ENCODE data around the gene MAMSTR.

The MAMSTR gene

GRCh38 chr19:48739404-48740163 lies 20.1 kb upstream of the MAMSTR start (continued):
- TF ChIP-seq ZBTB26 (tag by site-specific recombination; optimal IDR thresholded peaks at IDR 0.05) (peak; percentile 20), GLIS1 (tag by site-specific recombination; IDR thresholded peaks at IDR 0.05) (peak; percentile 23; the same call in 1 of the 2 replicates)

GRCh38 chr19:48738557-48739403 lies 19.3 kb upstream of the MAMSTR start:
- POLR2A ChIA-PET: interaction anchor here (0.5 to 2.9 kb wide), 16 partner anchors 9 to 490 kb away, joined by 3 to 35 read pairs (median 6); partner anchors contain the start of genes BAX, CA11, GYS1 and IZUMO1
- TF ChIP-seq PBX3 (CRISPR knock-in tag; IDR thresholded peaks at IDR 0.05) (peak; percentile 95), HOXC10 (CRISPR knock-in tag; IDR thresholded peaks at IDR 0.05) (0 out of 2 replicates have a peak, but pooled peaks have one; percentile 41), MZF1 (tag by site-specific recombination; IDR thresholded peaks at IDR 0.05; ENCODE audit: borderline replicate concordance) (no peak), ZNF341 (tag by site-specific recombination; IDR thresholded peaks at IDR 0.05; ENCODE audit: low read depth) (no peak), ZBTB8A (tag by site-specific recombination; IDR thresholded peaks at IDR 0.05) (peak; percentile 78; the same call in 1 of the 2 replicates), ZNF184 (tag by site-specific recombination; IDR thresholded peaks at IDR 0.05) (no peak), ZNF768 (tag by site-specific recombination; IDR thresholded peaks at IDR 0.05) (no peak), SP3 (tag by site-specific recombination; IDR thresholded peaks at IDR 0.05) (peak; percentile 93), EGR2 (tag by site-specific recombination; IDR thresholded peaks at IDR 0.05; ENCODE audit: low read depth) (peak; percentile 40; the same call in 1 of the 2 replicates), ZNF362 (tag by site-specific recombination; IDR thresholded peaks at IDR 0.05) (no peak), PRDM4 (tag by site-specific recombination; IDR thresholded peaks at IDR 0.05) (0 out of 2 replicates have a peak, but pooled peaks have one; percentile 17), KLF7 (tag by site-specific recombination; IDR thresholded peaks at IDR 0.05; ENCODE audit: borderline replicate concordance) (peak; percentile 55; the same call in 1 of the 2 replicates), OSR2 (tag by site-specific recombination; IDR thresholded peaks at IDR 0.05) (no peak), PATZ1 (tag by site-specific recombination; IDR thresholded peaks at IDR 0.05) (peak; percentile 59), SP2 (tag by site-specific recombination; IDR thresholded peaks at IDR 0.05) (peak; percentile 84), ZBTB26 (tag by site-specific recombination; optimal IDR thresholded peaks at IDR 0.05) (peak; percentile 67), BCL11A (tag by site-specific recombination; IDR thresholded peaks at IDR 0.05; ENCODE audit: low read depth) (0 out of 2 replicates have a peak, but pooled peaks have one; percentile 26), ZNF549 (tag by site-specific recombination; IDR thresholded peaks at IDR 0.05) (no peak), ZNF530 (tag by site-specific recombination; IDR thresholded peaks at IDR 0.05; ENCODE audit: low read depth) (no peak), ZNF585B (tag by site-specific recombination; IDR thresholded peaks at IDR 0.05) (no peak), ZEB2 (tag by site-specific recombination; IDR thresholded peaks at IDR 0.05) (no peak), SCRT1 (tag by site-specific recombination; IDR thresholded peaks at IDR 0.05; ENCODE audit: borderline replicate concordance) (no peak), ZFP3 (tag by site-specific recombination; IDR thresholded peaks at IDR 0.05; ENCODE audit: low read depth) (0 out of 2 replicates have a peak, but pooled peaks have one; percentile 12)

More at GRCh38 chr19:48738557-48739403, 19.3 kb upstream of the MAMSTR start:
- peak overlapping the region; percentile 77; the same call in 1 of the 2 replicates for H3K27ac ChIP-seq (ENCODE audit: extremely low read depth, low read depth, low read length)
- CTCF ChIA-PET: interaction anchor here (0.5 to 2.1 kb wide), 13 partner anchors 9 to 220 kb away, joined by 3 to 31 read pairs (median 3); partner anchors contain the start of gene CA11
- peak overlapping the region; percentile 36 for H3K4me3 ChIP-seq (ENCODE audit: low read depth, low read length)
- H3K9me3 ChIP-seq (ENCODE audit: control insufficient read depth, insufficient read depth, low read depth, low read length): no peaks in the 10 kb centered on the region
- peaks cover 5% of the 10 kb centered on the region for H3K4me1 ChIP-seq (ENCODE audit: control insufficient read depth, insufficient read depth, low read length)
- no peaks in the 10 kb centered on the region for H3K36me3 ChIP-seq (ENCODE audit: control insufficient read depth in 2 of 2, insufficient read depth in 1 of 2, low read length in 2 of 2)
